ENCODE measurements around the gene CBR1. TPM values are rescaled to one million over a fixed set of nuclear protein-coding genes. Genes with fewer than 3 reads are reported as not detected.

CBR1 gene
- total RNA-seq, 1 donor, result 73.5 TPM

DNA sequence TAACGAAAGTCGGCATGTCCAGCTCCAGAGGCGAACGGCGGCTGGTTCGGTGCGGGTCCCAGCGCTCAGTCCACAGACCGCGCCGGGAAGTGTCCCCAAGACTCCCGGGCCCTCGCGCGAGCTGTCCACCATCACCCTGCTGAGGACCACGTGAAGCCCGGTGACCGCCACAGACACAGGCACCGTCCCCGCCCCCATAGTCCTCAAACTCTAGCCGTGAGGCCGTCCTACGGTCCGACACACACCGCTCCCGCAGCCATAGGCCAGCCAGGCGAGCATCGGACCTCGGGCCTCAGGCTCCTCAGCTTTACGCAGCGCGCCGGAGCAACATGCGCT, 10.0 kb upstream of the CBR1 start:
- peaks cover 17% of the 10 kb centered on the region for H3K79me2 ChIP-seq (ENCODE audit: insufficient read depth, low read length)
- H3K36me3 ChIP-seq (ENCODE audit: insufficient read depth, low read length), result peaks cover 36% of the 10 kb centered on the region
- H3K9me3 ChIP-seq (ENCODE audit: low read depth, low read length), result no peaks in the 10 kb centered on the region
- peak overlapping the region; percentile 98 for H3K4me3 ChIP-seq (ENCODE audit: insufficient read depth, low read length)
- peak overlapping the region; percentile 91 for H3K4me2 ChIP-seq (ENCODE audit: insufficient read depth, low read length)
- H2AFZ ChIP-seq (ENCODE audit: low read length), result peak overlapping the region; percentile 97
- H3K4me1 ChIP-seq (ENCODE audit: insufficient read depth, low read length), result peaks cover 7% of the 10 kb centered on the region
- H3K27me3 ChIP-seq (ENCODE audit: insufficient read depth, low read length), result no peaks in the 10 kb centered on the region
- TF ChIP-seq, protein P1, sequence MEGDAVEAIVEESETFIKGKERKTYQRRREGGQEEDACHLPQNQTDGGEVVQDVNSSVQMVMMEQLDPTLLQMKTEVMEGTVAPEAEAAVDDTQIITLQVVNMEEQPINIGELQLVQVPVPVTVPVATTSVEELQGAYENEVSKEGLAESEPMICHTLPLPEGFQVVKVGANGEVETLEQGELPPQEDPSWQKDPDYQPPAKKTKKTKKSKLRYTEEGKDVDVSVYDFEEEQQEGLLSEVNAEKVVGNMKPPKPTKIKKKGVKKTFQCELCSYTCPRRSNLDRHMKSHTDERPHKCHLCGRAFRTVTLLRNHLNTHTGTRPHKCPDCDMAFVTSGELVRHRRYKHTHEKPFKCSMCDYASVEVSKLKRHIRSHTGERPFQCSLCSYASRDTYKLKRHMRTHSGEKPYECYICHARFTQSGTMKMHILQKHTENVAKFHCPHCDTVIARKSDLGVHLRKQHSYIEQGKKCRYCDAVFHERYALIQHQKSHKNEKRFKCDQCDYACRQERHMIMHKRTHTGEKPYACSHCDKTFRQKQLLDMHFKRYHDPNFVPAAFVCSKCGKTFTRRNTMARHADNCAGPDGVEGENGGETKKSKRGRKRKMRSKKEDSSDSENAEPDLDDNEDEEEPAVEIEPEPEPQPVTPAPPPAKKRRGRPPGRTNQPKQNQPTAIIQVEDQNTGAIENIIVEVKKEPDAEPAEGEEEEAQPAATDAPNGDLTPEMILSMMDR (IDR thresholded peaks at IDR 0.05; ENCODE audit: extremely low read depth, low read depth, low read length), result no peak
- no peak for DNase-seq (ENCODE audit: insufficient read length, low spot score, missing footprints)
- no peaks in the 10 kb centered on the region for H4K20me1 ChIP-seq (ENCODE audit: insufficient read depth, low read length)
- H3K27ac ChIP-seq (ENCODE audit: low read depth, low read length), result peak overlapping the region; percentile 82

DNA sequence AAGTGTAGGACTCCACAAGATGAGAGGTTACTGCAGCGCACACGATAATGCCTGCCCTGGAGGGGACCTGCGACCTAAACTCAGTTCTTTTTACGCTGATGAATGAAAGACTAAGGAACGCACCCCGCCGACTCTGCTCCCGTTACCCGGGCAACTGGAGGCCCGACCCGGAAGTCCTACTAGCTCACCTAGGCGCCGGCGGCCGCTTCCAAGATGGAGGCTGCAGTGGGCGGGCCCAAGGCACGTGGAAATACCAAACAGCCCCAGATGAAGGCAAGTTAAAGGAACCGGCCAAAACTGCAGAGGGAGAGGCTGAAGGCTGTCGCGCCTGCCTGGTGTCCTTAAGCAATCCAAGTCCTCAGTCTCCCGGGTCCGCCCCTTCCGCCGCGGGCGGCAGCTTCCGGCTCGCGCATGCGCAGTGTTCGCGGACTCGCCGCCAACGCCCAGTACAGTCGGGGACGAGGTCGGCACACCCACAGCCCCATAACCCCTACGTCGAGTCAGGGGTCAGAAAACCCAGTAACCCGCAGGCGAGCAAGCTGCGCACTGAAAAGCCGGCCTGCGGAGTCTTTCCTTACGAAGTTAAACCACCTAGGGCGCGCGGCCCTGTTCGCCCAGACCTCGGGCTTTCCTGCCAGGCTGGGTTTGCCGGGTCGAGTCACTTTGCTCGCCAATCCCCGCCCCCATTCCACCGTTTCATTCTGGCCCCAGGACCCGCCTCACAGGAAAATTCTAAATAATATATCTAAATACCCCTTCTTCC, 9.5 kb upstream of the CBR1 start, which contains the start of gene SETD4:
TSS of gene SETD4 (minus strand) at position 368 of the 763 bp plus-strand sequence. CDS start 1,638 bp downstream, outside the sequence.
- H2AFZ ChIP-seq (ENCODE audit: low read length), result peak within 1 kb of the TSS; percentile 97
- H3K4me1 ChIP-seq (ENCODE audit: insufficient read depth, low read length), result peaks cover 9% of the 10 kb centered on the region
- H3K4me3 ChIP-seq (ENCODE audit: insufficient read depth, low read length), result peak within 1 kb of the TSS; percentile 98
- DNase-seq (ENCODE audit: insufficient read length, low spot score, missing footprints), result peak; percentile 97
- peak within 1 kb of the TSS; percentile 91 for H3K4me2 ChIP-seq (ENCODE audit: insufficient read depth, low read length)
- TF ChIP-seq, protein P1 (IDR thresholded peaks at IDR 0.05; ENCODE audit: extremely low read depth, low read depth, low read length), result no peak
- no peaks in the 10 kb centered on the region for H3K27me3 ChIP-seq (ENCODE audit: insufficient read depth, low read length)
- peaks cover 30% of the 10 kb centered on the region for H3K36me3 ChIP-seq (ENCODE audit: insufficient read depth, low read length)
- no peaks in the 10 kb centered on the region for H3K9me3 ChIP-seq (ENCODE audit: low read depth, low read length)
- H3K79me2 ChIP-seq (ENCODE audit: insufficient read depth, low read length), result peaks cover 17% of the 10 kb centered on the region
- H4K20me1 ChIP-seq (ENCODE audit: insufficient read depth, low read length), result no peaks in the 10 kb centered on the region
- peak within 1 kb of the TSS; percentile 82 for H3K27ac ChIP-seq (ENCODE audit: low read depth, low read length)

DNA sequence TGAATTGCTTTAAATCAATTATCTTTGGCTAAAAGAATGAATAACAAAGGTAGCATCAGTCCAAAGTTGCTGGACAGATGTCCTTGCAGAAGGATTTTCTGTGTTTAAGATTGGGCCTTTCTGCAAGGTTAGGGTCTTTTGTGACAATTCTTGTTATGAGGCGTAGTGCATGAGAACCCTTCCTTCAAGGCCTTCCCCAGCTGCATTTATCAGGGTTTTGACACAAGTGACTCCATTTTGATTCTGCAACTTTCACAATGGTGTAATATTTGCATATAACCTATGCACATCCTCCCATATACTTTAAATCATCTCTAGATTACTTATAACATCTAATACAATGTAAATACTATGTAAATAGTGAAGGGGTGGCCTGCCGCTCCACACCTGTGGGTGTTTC, 8.4 kb upstream of the CBR1 start:
- Histone ChIP-seq H4K20me1 (ENCODE audit: insufficient read depth, low read length) (no peaks in the 10 kb centered on the region), H3K27ac (ENCODE audit: low read depth, low read length) (no peak overlapping the region), H3K27me3 (ENCODE audit: insufficient read depth, low read length) (no peaks in the 10 kb centered on the region), H3K4me2 (ENCODE audit: insufficient read depth, low read length) (no peak overlapping the region), H3K79me2 (ENCODE audit: insufficient read depth, low read length) (peaks cover 17% of the 10 kb centered on the region), H2AFZ (ENCODE audit: low read length) (no peak overlapping the region), H3K9me3 (ENCODE audit: low read depth, low read length) (no peaks in the 10 kb centered on the region), H3K4me1 (ENCODE audit: insufficient read depth, low read length) (peaks cover 15% of the 10 kb centered on the region), H3K36me3 (ENCODE audit: insufficient read depth, low read length) (peaks cover 19% of the 10 kb centered on the region), H3K4me3 (ENCODE audit: insufficient read depth, low read length) (no peak overlapping the region)
- TF ChIP-seq, protein P1 (IDR thresholded peaks at IDR 0.05; ENCODE audit: extremely low read depth, low read depth, low read length), result no peak
- no peak for DNase-seq (ENCODE audit: insufficient read length, low spot score, missing footprints)

DNA sequence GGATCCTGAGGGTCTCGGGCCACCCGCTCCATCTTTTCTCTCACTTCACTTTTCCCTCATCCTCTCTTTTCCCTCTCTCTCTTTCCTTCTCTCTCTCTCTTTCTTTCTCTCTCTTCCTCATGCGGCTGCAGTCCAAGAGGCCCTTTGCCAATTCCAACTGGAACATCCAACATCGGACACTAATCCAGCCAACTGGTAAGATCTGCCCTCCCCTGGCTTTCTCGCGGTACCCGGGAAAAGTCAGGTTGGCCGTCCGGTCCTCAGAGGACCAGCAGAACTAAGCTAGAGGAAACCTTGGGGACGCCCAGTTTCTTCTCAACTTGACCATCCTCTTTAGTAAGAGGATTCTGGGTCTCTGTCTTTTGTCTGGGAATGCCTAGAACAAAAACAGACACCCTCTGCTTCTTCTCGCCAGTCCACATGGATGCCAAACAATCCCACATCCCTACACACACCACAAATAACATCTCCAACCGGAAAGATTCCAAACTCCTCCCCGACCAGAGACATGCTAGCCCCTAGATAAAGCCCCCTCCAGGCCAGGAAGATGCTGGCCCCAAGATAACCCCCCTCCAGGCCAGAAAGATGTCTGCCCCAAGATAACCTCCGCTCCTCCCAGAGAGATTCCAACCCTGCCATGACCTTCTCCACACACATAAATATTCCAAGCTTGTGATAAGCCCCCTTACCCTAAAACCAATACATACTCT, 6.3 kb upstream of the CBR1 start:
- TF ChIP-seq, protein P1 (IDR thresholded peaks at IDR 0.05; ENCODE audit: extremely low read depth, low read depth, low read length), result no peak
- H2AFZ ChIP-seq (ENCODE audit: low read length), result peak overlapping the region; percentile 41

More for the DNA sequence above, 6.3 kb upstream of the CBR1 start:
- H3K79me2 ChIP-seq (ENCODE audit: insufficient read depth, low read length), result peaks cover 6% of the 10 kb centered on the region
- peaks cover 15% of the 10 kb centered on the region for H3K4me1 ChIP-seq (ENCODE audit: insufficient read depth, low read length)
- DNase-seq (ENCODE audit: insufficient read length, low spot score, missing footprints), result no peak
- H3K4me3 ChIP-seq (ENCODE audit: insufficient read depth, low read length), result no peak overlapping the region
- H4K20me1 ChIP-seq (ENCODE audit: insufficient read depth, low read length), result no peaks in the 10 kb centered on the region
- H3K9me3 ChIP-seq (ENCODE audit: low read depth, low read length), result no peaks in the 10 kb centered on the region
- peaks cover 3% of the 10 kb centered on the region for H3K36me3 ChIP-seq (ENCODE audit: insufficient read depth, low read length)
- H3K4me2 ChIP-seq (ENCODE audit: insufficient read depth, low read length), result no peak overlapping the region
- H3K27ac ChIP-seq (ENCODE audit: low read depth, low read length), result no peak overlapping the region
- H3K27me3 ChIP-seq (ENCODE audit: insufficient read depth, low read length), result no peaks in the 10 kb centered on the region

Data from osteoblast (primary cell).